Measurements from ENCODE around the gene SELENOW.

GRCh38 chr19:47756627-47756929 is 21.9 kb upstream of the SELENOW start:
- TF ChIP-seq CTCF (IDR thresholded peaks at IDR 0.05): no peak
- no peak for TF ChIP-seq POLR2AphosphoS5 (IDR thresholded peaks at IDR 0.05)
- TF ChIP-seq POLR2A (IDR thresholded peaks at IDR 0.05): no peak

Measured in breast epithelium (tissue), 3 donors.